ENCODE data around the gene ADAM17. TPM values are rescaled to one million over a fixed set of nuclear protein-coding genes. Genes with fewer than 3 reads are reported as not detected.

ADAM17 gene
- polyA plus RNA-seq, 1 donor (not counting 4 experiments of a cell fraction or from before 2014, with no cell fraction given), result 13.3 TPM

DNA sequence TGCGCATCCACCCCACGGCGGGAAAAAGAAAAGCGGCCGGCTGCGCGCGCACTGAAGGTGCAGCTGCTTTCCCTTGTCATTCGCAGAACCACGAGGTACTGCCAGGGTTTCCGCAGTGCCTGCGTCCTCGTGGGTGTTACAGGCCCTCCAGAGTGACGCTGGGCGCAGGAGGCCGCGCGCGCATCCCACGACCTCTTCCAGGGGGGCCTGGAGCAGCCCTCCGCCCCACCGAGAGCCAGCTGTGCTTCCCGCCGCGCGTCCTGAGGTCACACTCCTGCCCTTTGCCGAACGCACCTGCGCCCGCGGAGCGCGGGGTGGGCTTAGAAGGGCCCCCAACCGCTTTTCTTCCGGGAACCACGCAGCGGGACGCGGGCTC is 81.7 kb downstream of the ADAM17 start:
- peak overlapping the region; percentile 78 for H3K9ac ChIP-seq (ENCODE audit: control insufficient read depth, extremely low read depth, insufficient read depth, low read length)
- no peak overlapping the region for H3K27ac ChIP-seq (ENCODE audit: control insufficient read depth, insufficient read depth, low read length)
- H3K9me1 ChIP-seq (ENCODE audit: control insufficient read depth, extremely low read depth, insufficient read depth, low read length), result no peaks in the 10 kb centered on the region
- H4K20me1 ChIP-seq (ENCODE audit: control insufficient read depth, extremely low read depth, insufficient read depth, low read length), result no peaks in the 10 kb centered on the region
- H3K4me1 ChIP-seq (ENCODE audit: control insufficient read depth, extremely low read depth, insufficient read depth, low read length), result peaks cover 9% of the 10 kb centered on the region
- H3K4me2 ChIP-seq (ENCODE audit: control insufficient read depth, extremely low read depth, insufficient read depth, low read depth, low read length), result peak overlapping the region; percentile 60
- no peaks in the 10 kb centered on the region for H3K27me3 ChIP-seq (ENCODE audit: control insufficient read depth, extremely low read depth, insufficient read depth, low read length)
- dilution Hi-C loops (cut with MboI; ENCODE audit: extremely low pct_ligation_motif_present, low sequenced_read_pairs), result no loop called here
- peaks cover 3% of the 10 kb centered on the region for H3K9me3 ChIP-seq (ENCODE audit: control insufficient read depth, low read depth, low read length)
- H3K79me2 ChIP-seq (ENCODE audit: control insufficient read depth, insufficient read depth, low read length), result peaks cover 14% of the 10 kb centered on the region
- H3K36me3 ChIP-seq (ENCODE audit: control insufficient read depth in 2 of 2, extremely low read depth in 1 of 2, insufficient read depth in 2 of 2, low read length in 2 of 2), result peaks cover 0 to 22% of the 10 kb centered on the region in 2 experiments
- H3K4me3 ChIP-seq (ENCODE audit: control insufficient read depth in 2 of 3, extremely low read depth in 1 of 3, insufficient read depth in 2 of 3, low read depth in 1 of 3, low read length in 3 of 3), result peak overlapping the region; percentile 40 to 79 (median 56)
- no peak for TF ChIP-seq EZH2 (IDR thresholded peaks at IDR 0.05; ENCODE audit: low read length)
- peak overlapping the region; percentile 67 for H2AFZ ChIP-seq (ENCODE audit: control insufficient read depth, low read length)
- DNase-seq (ENCODE audit: low read depth, low spot score) (no peak), FAIRE-seq (no peak)

DNA sequence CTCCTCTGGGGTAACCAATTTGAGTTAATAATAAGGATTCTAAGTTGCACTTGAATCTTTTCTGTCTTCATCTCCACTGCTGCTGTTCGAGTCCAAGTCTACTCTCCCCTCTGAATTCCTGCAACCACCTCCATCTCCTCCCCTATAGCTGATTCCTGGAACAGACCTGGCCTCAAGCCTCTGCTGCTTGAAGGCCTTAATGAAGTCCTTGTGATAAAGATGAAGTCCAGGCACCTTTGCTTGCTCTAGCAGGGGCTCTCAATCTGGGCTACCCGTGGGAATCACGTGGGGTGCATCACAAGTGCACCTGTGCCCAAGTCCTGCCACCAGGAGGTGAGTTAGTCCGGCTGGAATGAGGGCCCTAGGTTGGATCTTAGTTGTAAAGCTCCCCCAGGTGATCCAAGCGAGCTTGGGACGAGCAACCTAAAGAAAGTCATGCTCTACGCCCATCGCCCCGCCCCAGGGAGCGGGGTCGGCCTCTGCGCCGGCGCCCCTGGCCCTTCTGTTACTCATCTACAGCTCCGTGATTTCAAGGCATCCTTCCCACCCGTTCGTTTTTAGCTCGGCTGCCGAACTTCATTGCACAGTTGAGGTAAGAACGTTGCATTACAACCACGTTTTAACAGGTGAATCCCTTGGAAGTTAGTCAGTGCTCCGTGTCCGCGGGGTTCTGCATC is 82.2 kb downstream of the ADAM17 start:
- FAIRE-seq (no peak), DNase-seq (ENCODE audit: low read depth, low spot score) (no peak)
- Histone ChIP-seq H3K79me2 (ENCODE audit: control insufficient read depth, insufficient read depth, low read length) (peaks cover 12% of the 10 kb centered on the region), H3K27ac (ENCODE audit: control insufficient read depth, insufficient read depth, low read length) (no peak overlapping the region), H3K4me1 (ENCODE audit: control insufficient read depth, extremely low read depth, insufficient read depth, low read length) (peaks cover 9% of the 10 kb centered on the region), H3K4me2 (ENCODE audit: control insufficient read depth, extremely low read depth, insufficient read depth, low read depth, low read length) (peak overlapping the region; percentile 60), H2AFZ (ENCODE audit: control insufficient read depth, low read length) (peak overlapping the region; percentile 67), H3K36me3 (ENCODE audit: control insufficient read depth in 2 of 2, extremely low read depth in 1 of 2, insufficient read depth in 2 of 2, low read length in 2 of 2) (peaks cover 0 to 19% of the 10 kb centered on the region in 2 experiments), H3K9me1 (ENCODE audit: control insufficient read depth, extremely low read depth, insufficient read depth, low read length) (no peaks in the 10 kb centered on the region), H4K20me1 (ENCODE audit: control insufficient read depth, extremely low read depth, insufficient read depth, low read length) (no peaks in the 10 kb centered on the region), H3K27me3 (ENCODE audit: control insufficient read depth, extremely low read depth, insufficient read depth, low read length) (no peaks in the 10 kb centered on the region), H3K4me3 (ENCODE audit: control insufficient read depth in 2 of 3, extremely low read depth in 1 of 3, insufficient read depth in 2 of 3, low read depth in 1 of 3, low read length in 3 of 3) (peak overlapping the region in 1 of 3 experiments; percentile 56), H3K9ac (ENCODE audit: control insufficient read depth, extremely low read depth, insufficient read depth, low read length) (no peak overlapping the region), H3K9me3 (ENCODE audit: control insufficient read depth, low read depth, low read length) (peaks cover 3% of the 10 kb centered on the region)
- TF ChIP-seq, protein P1, sequence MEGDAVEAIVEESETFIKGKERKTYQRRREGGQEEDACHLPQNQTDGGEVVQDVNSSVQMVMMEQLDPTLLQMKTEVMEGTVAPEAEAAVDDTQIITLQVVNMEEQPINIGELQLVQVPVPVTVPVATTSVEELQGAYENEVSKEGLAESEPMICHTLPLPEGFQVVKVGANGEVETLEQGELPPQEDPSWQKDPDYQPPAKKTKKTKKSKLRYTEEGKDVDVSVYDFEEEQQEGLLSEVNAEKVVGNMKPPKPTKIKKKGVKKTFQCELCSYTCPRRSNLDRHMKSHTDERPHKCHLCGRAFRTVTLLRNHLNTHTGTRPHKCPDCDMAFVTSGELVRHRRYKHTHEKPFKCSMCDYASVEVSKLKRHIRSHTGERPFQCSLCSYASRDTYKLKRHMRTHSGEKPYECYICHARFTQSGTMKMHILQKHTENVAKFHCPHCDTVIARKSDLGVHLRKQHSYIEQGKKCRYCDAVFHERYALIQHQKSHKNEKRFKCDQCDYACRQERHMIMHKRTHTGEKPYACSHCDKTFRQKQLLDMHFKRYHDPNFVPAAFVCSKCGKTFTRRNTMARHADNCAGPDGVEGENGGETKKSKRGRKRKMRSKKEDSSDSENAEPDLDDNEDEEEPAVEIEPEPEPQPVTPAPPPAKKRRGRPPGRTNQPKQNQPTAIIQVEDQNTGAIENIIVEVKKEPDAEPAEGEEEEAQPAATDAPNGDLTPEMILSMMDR (optimal IDR thresholded peaks at IDR 0.05 in 1 of 3, IDR thresholded peaks at IDR 0.05 in 1 of 3, conservative IDR thresholded peaks at IDR 0.05 in 1 of 3; ENCODE audit: extremely low read depth in 1 of 3, insufficient read depth in 2 of 3, low read length in 3 of 3), result peak; percentile 29 to 38 (median 31)
- TF ChIP-seq EZH2 (IDR thresholded peaks at IDR 0.05; ENCODE audit: low read length), result no peak
- dilution Hi-C loops (cut with MboI; ENCODE audit: extremely low pct_ligation_motif_present, low sequenced_read_pairs), result no loop called here

All from keratinocyte (primary cell).